Caki2 (cell line): ENCODE data around the gene RAB34. TPM values are rescaled to one million over a fixed set of nuclear protein-coding genes. Genes with fewer than 3 reads are reported as not detected.

Experiments used
- total RNA-seq: library from RNA; depleted of rRNA; stranded (reverse); fragments of >200 nt; shearing (Covaris generic); gene quantifications from 2 replicates; pipeline ENCODE4 v1.2.3, GENCODE V29; 2014; ENCODE audit warnings: low replicate concordance; rRNA removed

The RAB34 gene
- total RNA-seq, 1 experiment from 2014 or later: 482 TPM

Other genes starting within 250 kb of the RAB34 start
- gene SLC13A2, start 244.2 kb downstream of the RAB34 start, total RNA-seq: not detected in 2 replicates
- gene FOXN1, start 211.5 kb downstream of the RAB34 start, total RNA-seq: not detected in 2 replicates
- gene UNC119, start 165.2 kb downstream of the RAB34 start, total RNA-seq: 47.6 and 67.4 TPM in 2 replicates
- 62.5 and 73.2 TPM in 2 replicates for gene PIGS, start 146.3 kb downstream of the RAB34 start, total RNA-seq
- 178 and 219 TPM in 2 replicates for gene ALDOC, start 141.0 kb downstream of the RAB34 start, total RNA-seq
- gene SPAG5, start 118.8 kb downstream of the RAB34 start, total RNA-seq: 73.0 and 355 TPM in 2 replicates
- 0.70 and 3.2 TPM in 2 replicates for gene RSKR, start 103.7 kb downstream of the RAB34 start, total RNA-seq
- 62.0 and 73.6 TPM in 2 replicates for gene BLTP2, start 72.7 kb downstream of the RAB34 start, total RNA-seq
- 70.4 and 79.9 TPM in 2 replicates for gene SDF2, start 56.0 kb downstream of the RAB34 start, total RNA-seq
- 12.6 and 16.8 TPM in 2 replicates for gene SUPT6H, start 55.7 kb downstream of the RAB34 start, total RNA-seq
- gene PROCA1, start 6.0 kb downstream of the RAB34 start, total RNA-seq: 4.2 and 7.4 TPM in 2 replicates
- gene RPL23A, start 2.1 kb upstream of the RAB34 start, total RNA-seq: 631 and 1,120 TPM in 2 replicates
- 10.6 and 43.5 TPM in 2 replicates for gene TLCD1, start 8.4 kb upstream of the RAB34 start, total RNA-seq
- gene NEK8, start 10.9 kb upstream of the RAB34 start, total RNA-seq: 2.2 and 3.5 TPM in 2 replicates
- gene TRAF4, start 26.1 kb upstream of the RAB34 start, total RNA-seq: 49.3 and 61.6 TPM in 2 replicates
- 1.4 and 2.6 TPM in 2 replicates for gene FAM222B, start 124.9 kb upstream of the RAB34 start, total RNA-seq
- 53.5 and 59.9 TPM in 2 replicates for gene ERAL1, start 137.1 kb upstream of the RAB34 start, total RNA-seq
- 121 and 133 TPM in 2 replicates for gene FLOT2, start 179.9 kb upstream of the RAB34 start, total RNA-seq
- 36.2 and 50.4 TPM in 2 replicates for gene DHRS13, start 185.2 kb upstream of the RAB34 start, total RNA-seq
- 10.6 and 19.2 TPM in 2 replicates for gene PHF12, start 233.7 kb upstream of the RAB34 start, total RNA-seq